ENCODE measurements around the gene BAIAP3. TPM values are rescaled to one million over a fixed set of nuclear protein-coding genes. Genes with fewer than 3 reads are reported as not detected.

The BAIAP3 gene, protein sequence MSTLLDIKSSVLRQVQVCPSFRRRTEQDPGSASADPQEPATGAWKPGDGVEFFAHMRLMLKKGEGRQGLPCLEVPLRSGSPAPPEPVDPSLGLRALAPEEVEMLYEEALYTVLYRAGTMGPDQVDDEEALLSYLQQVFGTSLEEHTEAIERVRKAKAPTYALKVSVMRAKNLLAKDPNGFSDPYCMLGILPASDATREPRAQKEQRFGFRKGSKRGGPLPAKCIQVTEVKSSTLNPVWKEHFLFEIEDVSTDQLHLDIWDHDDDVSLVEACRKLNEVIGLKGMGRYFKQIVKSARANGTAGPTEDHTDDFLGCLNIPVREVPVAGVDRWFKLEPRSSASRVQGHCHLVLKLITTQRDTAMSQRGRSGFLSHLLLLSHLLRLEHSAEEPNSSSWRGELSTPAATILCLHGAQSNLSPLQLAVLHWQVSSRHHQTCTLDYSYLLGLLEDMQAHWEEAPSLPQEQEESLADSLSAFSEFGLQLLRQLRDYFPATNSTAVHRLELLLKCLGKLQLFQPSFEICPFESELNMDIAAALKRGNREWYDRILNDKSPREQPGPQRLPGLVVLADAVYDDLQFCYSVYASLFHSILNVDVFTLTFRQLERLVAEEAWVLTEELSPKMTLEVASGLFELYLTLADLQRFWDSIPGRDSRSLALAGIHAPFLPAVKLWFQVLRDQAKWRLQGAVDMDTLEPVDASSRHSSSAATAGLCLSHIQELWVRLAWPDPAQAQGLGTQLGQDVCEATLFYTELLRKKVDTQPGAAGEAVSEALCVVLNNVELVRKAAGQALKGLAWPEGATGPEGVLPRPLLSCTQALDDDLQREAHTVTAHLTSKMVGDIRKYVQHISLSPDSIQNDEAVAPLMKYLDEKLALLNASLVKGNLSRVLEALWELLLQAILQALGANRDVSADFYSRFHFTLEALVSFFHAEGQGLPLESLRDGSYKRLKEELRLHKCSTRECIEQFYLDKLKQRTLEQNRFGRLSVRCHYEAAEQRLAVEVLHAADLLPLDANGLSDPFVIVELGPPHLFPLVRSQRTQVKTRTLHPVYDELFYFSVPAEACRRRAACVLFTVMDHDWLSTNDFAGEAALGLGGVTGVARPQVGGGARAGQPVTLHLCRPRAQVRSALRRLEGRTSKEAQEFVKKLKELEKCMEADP
- total RNA-seq (1 to 10 TPM; 7.2 to 7.5 TPM), polyA plus RNA-seq (8.3 TPM)

DNA sequence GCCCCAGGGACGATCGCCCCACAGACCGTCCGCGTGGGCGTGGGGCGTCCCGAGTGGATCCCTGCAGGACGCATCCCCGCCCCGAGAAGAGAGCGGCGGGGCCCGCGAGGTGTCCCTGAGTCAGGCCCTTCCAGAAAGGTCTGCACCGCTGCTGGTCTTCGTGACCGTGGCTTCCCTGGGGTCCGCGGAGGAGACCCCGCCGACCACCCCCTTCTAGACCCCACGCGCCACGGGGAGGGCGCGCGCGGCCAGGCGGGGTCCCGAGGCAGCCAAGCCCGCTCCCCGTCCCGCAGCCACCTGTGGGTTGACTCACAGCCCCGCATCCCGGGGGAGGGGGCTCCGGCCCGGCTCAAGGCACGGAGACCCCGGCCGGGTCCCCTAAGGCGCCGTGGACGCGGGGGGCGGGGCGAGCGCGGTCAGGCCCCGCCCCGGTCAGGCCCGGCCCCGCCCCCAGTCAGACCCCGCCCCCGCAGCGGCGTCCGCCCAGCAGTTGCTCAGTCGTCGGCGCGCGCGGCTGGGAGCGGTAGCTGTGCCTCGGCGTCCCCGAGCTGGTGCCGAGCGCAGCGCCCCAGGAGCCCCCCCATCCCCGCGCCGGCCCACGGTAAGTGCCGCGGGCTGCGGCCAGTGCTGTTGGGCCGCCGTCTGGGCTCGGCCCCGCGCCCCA is at the start of gene BAIAP3:
Gene BAIAP3 (plus strand): TSS at position 497 of the 664 bp plus-strand sequence. CDS start 4,905 bp downstream, outside the sequence.
- Histone ChIP-seq H3K27ac (ENCODE audit: low read depth, low read length) (no peak within 1 kb of the TSS), H3K27me3 (ENCODE audit: insufficient read depth, low read length, poor library complexity, severe bottlenecking) (peaks cover 25% of the 10 kb centered on the region), H3K9me3 (ENCODE audit: low read length) (no peaks in the 10 kb centered on the region), H3K36me3 (ENCODE audit: insufficient read depth, low read length) (no peaks in the 10 kb centered on the region), H3K4me1 (ENCODE audit: insufficient read depth, low read length) (peaks cover 27% of the 10 kb centered on the region), H3K4me3 (ENCODE audit: low read length) (peak within 1 kb of the TSS; percentile 40)
- CTCF ChIA-PET = no interaction called here
- peak within 1 kb of the TSS; percentile 80 to 93 (median 83) for H3K4me3 Mint-ChIP-seq
- peaks cover 3 to 9% of the 10 kb centered on the region in 2 donors for H3K27me3 Mint-ChIP-seq
- DNase-seq = peak in 4 of 5 donors; percentile 45 to 70 (median 52)
- peaks cover 0 to 2% (median 0%) of the 10 kb centered on the region in 5 donors for H3K9me3 Mint-ChIP-seq
- H3K4me1 Mint-ChIP-seq = peaks cover 12 to 41% (median 14%) of the 10 kb centered on the region in 3 donors
- H3K27ac Mint-ChIP-seq = peak within 1 kb of the TSS in 6 of 8 donors; percentile 39 to 96 (median 71)
- no peaks in the 10 kb centered on the region for H3K36me3 Mint-ChIP-seq
- POLR2A ChIA-PET = interaction anchor here (1.5 to 2.3 kb wide), 3 partner anchors 9 to 19 kb away, joined by 3 to 13 read pairs (median 3); partner anchors contain the start of genes GNPTG and TSR3

DNA sequence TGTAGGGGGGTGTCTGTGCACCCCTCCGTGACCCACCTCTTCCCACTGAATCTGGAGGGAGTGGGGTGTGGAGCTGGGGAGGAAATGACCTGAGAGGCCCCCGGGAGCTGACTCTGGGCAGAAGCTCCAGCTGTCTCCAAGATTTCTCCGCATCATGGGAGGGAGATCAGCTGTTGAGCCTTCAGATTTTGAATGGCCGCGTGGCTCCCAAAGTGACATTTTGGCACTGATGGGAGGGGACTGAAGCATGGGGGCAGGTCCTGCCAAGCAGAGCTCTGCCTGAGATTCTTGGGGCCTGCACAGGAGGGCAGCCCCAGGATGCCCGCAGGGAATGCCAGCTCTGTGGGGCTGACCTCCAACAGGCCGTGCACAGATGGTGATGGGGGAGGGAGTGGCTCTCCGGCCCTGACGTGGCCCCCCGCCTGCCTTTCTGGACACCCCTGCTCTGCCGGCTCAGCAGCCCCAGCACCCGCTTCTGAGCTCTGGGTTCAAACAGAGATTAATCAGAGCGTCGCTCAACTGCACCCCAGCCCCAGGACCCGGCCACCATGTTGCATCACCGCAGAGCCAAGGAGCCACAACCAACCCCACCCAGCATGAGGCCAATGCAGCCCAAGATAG is 49.3 kb upstream of the BAIAP3 start:
- DNase-seq = no peak
- H3K27ac ChIP-seq (ENCODE audit: low read depth, low read length) = no peak overlapping the region
- ChIA-PET CTCF (no interaction called here), POLR2A (no interaction called here)
- H3K4me1 ChIP-seq (ENCODE audit: insufficient read depth, low read length) = no peaks in the 10 kb centered on the region
- no peak overlapping the region for H3K27ac Mint-ChIP-seq
- peaks cover 8 to 19% of the 10 kb centered on the region in 2 donors for H3K27me3 Mint-ChIP-seq
- no peaks in the 10 kb centered on the region for H3K9me3 Mint-ChIP-seq
- no peaks in the 10 kb centered on the region for H3K4me1 Mint-ChIP-seq
- H3K36me3 Mint-ChIP-seq = no peaks in the 10 kb centered on the region
- peaks cover 3% of the 10 kb centered on the region for H3K27me3 ChIP-seq (ENCODE audit: insufficient read depth, low read length, poor library complexity, severe bottlenecking)
- H3K4me3 ChIP-seq (ENCODE audit: low read length) = no peak overlapping the region
- no peaks in the 10 kb centered on the region for H3K9me3 ChIP-seq (ENCODE audit: low read length)
- H3K4me3 Mint-ChIP-seq = no peak overlapping the region
- H3K36me3 ChIP-seq (ENCODE audit: insufficient read depth, low read length) = no peaks in the 10 kb centered on the region

DNA sequence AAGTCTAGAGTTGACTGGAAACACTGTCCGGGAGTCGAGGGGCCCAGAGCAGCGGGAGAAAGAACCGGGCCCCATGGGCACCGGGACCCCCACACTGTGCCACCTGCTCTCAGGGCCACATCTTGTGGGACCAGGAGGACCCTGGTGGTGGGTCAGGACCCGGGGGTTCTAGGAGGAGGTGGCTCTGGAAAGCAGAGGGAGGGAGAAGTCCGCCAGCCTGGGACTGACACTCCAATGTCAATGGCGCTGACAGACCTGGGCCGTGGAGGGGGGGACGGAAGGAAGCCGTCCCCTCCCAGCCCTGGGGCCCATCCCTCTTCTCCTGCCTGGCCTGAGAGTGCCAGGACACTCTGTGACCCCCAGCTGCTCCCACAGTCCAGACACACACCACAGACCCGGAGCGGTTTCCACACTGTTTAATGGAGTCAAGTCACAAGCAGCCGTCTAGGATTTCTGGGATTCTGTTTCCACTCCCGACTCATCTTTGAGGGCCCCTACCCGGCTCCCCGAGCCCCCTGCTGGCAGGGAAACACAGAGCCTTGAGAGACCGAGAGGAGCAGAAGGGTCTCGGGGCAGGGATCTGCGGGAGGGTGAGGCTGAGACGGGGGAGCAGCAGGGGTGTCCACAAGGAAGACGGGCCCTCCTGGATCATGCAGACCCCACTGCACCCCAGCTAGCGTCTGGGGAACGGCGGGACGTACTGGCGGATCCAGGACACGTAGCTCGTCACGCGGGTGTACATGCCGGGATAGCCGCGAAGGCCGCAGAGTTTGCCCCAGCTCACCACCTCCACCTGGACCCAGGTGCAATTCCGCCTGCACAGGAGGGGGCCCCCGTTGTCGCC is 47.6 kb upstream of the BAIAP3 start:
- no peaks in the 10 kb centered on the region for H3K9me3 Mint-ChIP-seq
- ChIA-PET CTCF (no interaction called here), POLR2A (no interaction called here)
- Histone ChIP-seq H3K27me3 (ENCODE audit: insufficient read depth, low read length, poor library complexity, severe bottlenecking) (peaks cover 8% of the 10 kb centered on the region), H3K4me1 (ENCODE audit: insufficient read depth, low read length) (no peaks in the 10 kb centered on the region), H3K4me3 (ENCODE audit: low read length) (no peak overlapping the region), H3K36me3 (ENCODE audit: insufficient read depth, low read length) (no peaks in the 10 kb centered on the region), H3K9me3 (ENCODE audit: low read length) (no peaks in the 10 kb centered on the region), H3K27ac (ENCODE audit: low read depth, low read length) (no peak overlapping the region)
- H3K27ac Mint-ChIP-seq = no peak overlapping the region
- DNase-seq = no peak
- peaks cover 0 to 3% (median 0%) of the 10 kb centered on the region in 3 donors for H3K4me1 Mint-ChIP-seq
- no peak overlapping the region for H3K4me3 Mint-ChIP-seq
- H3K36me3 Mint-ChIP-seq = no peaks in the 10 kb centered on the region
- H3K27me3 Mint-ChIP-seq = peaks cover 18 to 29% of the 10 kb centered on the region in 2 donors

DNA sequence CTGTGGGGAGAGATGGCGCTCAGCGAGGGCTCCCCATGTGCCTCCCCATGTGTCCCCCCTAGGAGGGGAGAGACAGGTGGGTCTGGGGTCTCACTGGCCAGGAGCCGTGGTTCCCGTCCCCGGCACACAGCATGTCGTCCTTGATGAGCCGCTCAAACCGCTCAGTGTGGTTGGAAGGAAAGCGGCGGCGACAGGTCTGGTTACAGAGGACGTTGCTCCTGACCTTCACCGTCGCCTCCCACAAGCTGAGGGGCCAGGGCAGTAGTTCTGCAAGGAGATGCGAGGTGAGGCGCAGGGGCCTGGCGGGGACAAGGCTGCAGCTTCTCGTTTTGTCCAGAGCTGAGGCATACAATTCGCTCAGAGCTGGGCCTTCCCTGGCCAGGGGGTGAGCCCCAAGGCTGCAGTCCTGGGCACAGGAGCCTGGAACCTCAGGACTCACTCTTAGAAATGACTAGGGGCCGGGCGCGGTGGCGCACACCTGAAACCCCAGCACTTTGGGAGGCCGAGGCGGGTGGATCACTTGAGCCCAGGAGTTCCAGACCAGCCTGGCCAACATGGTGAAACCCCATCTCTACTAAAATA is 46.8 kb upstream of the BAIAP3 start:
- Mint-ChIP-seq H3K4me3 (no peak overlapping the region), H3K27me3 (peaks cover 24 to 34% of the 10 kb centered on the region in 2 donors), H3K27ac (no peak overlapping the region), H3K9me3 (no peaks in the 10 kb centered on the region), H3K36me3 (no peaks in the 10 kb centered on the region), H3K4me1 (peaks cover 0 to 3% (median 0%) of the 10 kb centered on the region in 3 donors)
- POLR2A ChIA-PET = no interaction called here
- no peak for DNase-seq
- H3K4me3 ChIP-seq (ENCODE audit: low read length) = no peak overlapping the region
- peaks cover 8% of the 10 kb centered on the region for H3K27me3 ChIP-seq (ENCODE audit: insufficient read depth, low read length, poor library complexity, severe bottlenecking)
- H3K4me1 ChIP-seq (ENCODE audit: insufficient read depth, low read length) = no peaks in the 10 kb centered on the region
- no peaks in the 10 kb centered on the region for H3K36me3 ChIP-seq (ENCODE audit: insufficient read depth, low read length)
- no peaks in the 10 kb centered on the region for H3K9me3 ChIP-seq (ENCODE audit: low read length)
- CTCF ChIA-PET = no interaction called here
- H3K27ac ChIP-seq (ENCODE audit: low read depth, low read length) = no peak overlapping the region

DNA sequence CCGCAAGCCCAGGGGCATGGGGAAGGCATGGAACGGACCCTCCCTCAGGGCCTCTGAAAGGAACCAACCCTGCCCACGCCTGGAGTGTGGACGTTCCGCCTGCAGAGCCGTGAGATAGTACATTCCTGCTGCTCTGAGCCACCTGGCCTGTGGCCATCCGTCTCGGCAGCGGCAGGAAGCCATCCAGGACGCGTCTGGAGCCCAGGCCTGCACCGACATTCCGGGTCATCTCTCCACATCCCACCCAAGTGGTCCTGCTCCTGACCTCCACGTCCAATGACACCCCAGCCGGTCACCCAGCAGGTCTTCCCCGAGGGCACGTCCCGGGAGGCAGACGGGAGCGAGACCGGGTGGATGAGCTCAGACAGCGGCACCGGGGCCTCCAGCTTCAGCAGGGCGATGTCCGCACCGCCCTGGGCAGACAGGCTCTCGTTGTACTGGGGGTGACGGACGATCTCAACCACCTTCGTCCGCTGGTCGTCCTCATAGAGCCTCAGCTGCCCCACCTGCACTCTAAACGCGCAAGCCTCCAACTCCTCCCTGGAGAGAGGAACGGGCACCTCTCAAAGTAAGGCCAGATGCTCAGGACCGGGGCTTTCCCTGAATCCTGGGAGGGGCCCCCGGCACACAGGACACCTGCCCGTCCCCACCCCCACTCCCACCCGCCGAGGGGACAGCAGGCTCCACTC is 45.3 kb upstream of the BAIAP3 start:
- Histone ChIP-seq H3K27me3 (ENCODE audit: insufficient read depth, low read length, poor library complexity, severe bottlenecking) (peaks cover 8% of the 10 kb centered on the region), H3K36me3 (ENCODE audit: insufficient read depth, low read length) (no peaks in the 10 kb centered on the region), H3K4me1 (ENCODE audit: insufficient read depth, low read length) (no peaks in the 10 kb centered on the region), H3K27ac (ENCODE audit: low read depth, low read length) (no peak overlapping the region), H3K9me3 (ENCODE audit: low read length) (no peaks in the 10 kb centered on the region), H3K4me3 (ENCODE audit: low read length) (no peak overlapping the region)
- ChIA-PET POLR2A (no interaction called here), CTCF (no interaction called here)
- H3K9me3 Mint-ChIP-seq = no peaks in the 10 kb centered on the region
- DNase-seq = no peak
- peaks cover 0 to 3% (median 0%) of the 10 kb centered on the region in 3 donors for H3K4me1 Mint-ChIP-seq
- peaks cover 25 to 42% of the 10 kb centered on the region in 2 donors for H3K27me3 Mint-ChIP-seq
- H3K36me3 Mint-ChIP-seq = no peaks in the 10 kb centered on the region
- no peak overlapping the region for H3K4me3 Mint-ChIP-seq
- no peak overlapping the region for H3K27ac Mint-ChIP-seq

DNA sequence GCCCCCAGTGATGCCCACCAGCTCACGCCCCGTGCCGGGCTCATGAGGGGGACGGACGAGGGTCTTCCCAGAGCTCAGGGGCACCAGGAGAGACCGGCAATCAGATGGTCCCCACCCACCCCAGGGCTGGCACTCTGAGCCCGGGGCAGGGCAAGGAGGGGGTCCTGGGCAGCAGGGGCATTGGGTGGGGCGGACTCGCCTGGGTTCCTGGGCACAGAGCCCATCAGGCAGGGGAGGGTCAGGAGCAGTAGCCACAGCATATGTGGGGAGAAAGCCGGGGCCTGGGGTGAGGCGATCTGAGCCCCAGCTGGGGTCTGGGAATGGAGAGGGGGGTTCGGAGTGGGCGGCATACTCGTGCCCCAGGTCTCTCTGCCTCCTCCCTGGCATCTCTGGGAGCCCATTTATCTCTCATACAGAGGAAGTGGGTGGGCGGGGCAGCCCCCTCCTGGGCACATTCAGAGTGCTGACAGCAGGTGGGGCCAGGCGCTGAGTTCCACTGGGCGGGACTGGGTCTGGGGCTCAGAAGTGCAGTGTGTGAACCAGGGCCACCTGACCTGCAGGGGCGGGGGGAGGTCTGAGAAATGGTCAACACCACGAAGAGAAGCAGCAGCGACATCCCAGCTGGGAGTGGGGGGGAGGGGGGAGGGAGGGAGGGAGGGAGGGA is 44.5 kb upstream of the BAIAP3 start:
- Mint-ChIP-seq H3K9me3 (no peaks in the 10 kb centered on the region), H3K4me3 (peak overlapping the region in 1 of 7 donors; percentile 61), H3K4me1 (peaks cover 0 to 3% (median 0%) of the 10 kb centered on the region in 3 donors), H3K27me3 (peaks cover 27 to 50% of the 10 kb centered on the region in 2 donors), H3K36me3 (no peaks in the 10 kb centered on the region), H3K27ac (no peak overlapping the region)
- Histone ChIP-seq H3K4me1 (ENCODE audit: insufficient read depth, low read length) (no peaks in the 10 kb centered on the region), H3K9me3 (ENCODE audit: low read length) (no peaks in the 10 kb centered on the region), H3K27ac (ENCODE audit: low read depth, low read length) (no peak overlapping the region), H3K36me3 (ENCODE audit: insufficient read depth, low read length) (no peaks in the 10 kb centered on the region), H3K4me3 (ENCODE audit: low read length) (no peak overlapping the region), H3K27me3 (ENCODE audit: insufficient read depth, low read length, poor library complexity, severe bottlenecking) (peaks cover 8% of the 10 kb centered on the region)
- peak in 1 of 5 donors; percentile 26 for DNase-seq
- ChIA-PET POLR2A (no interaction called here), CTCF (no interaction called here)
